Measurements from ENCODE around the gene TDG.
"Not testable (repeated sequence)": the region's sequence is repeated elsewhere in the genome, so short reads cannot be mapped to it uniquely, and the experiment has no call there.

Gene TDG

GRCh38 chr12:103962493-103962892 is 3.2 kb upstream of the TDG start:
- DNase-seq: no peak

- DNase-seq: no peak
Observed at GRCh38 chr12:103964805-103965204, 867 bp upstream of the TDG start.

GRCh38 chr12:103965255-103965589 is 450 bp upstream of the TDG start:
- DNase-seq: no peak

DNA sequence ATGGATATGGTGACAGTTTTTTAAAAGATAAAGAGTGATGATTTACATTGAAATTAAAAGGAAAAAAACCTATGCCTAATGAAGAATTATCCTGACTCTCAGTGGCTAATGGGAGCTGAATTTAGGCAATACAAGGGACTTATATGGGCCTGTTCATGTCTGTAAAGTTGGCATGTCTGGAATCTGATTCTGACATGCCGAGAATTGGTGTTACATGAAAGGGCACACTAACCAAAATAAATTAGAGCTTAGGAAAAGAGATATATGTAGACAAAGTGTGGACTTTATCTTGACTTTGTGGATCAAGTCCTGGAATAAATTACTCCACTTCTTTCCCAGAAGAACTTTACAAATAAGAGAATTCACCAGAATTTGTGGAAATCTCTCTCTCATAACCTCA is 1.1 kb downstream of the TDG start:
- DNase-seq: no peak

- no peak for DNase-seq
Observed at GRCh38 chr12:103969391-103969790, 3.7 kb downstream of the TDG start.

- DNase-seq: no peak
Observed at GRCh38 chr12:103973909-103974308, 8.2 kb downstream of the TDG start.

DNA sequence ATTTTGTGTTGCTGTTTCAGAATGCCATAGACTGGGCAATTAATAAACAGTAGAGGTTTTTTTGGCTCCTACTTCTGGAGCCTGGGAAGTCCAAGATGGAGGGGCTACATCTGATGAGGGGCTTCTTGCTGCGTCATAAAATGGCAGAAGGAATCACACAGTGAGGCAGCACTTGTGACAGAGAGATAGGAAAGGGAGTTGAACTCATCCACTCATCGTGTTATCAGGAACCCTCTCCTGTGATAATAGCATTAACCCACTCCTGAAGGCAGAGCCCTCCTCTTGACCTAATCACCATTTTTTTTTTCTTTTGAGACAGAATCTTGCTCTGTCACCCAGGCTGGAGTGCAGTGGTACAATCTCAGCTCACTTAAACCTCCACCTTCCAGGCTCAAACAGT is 9.7 kb downstream of the TDG start:
- DNase-seq: no peak

DNA sequence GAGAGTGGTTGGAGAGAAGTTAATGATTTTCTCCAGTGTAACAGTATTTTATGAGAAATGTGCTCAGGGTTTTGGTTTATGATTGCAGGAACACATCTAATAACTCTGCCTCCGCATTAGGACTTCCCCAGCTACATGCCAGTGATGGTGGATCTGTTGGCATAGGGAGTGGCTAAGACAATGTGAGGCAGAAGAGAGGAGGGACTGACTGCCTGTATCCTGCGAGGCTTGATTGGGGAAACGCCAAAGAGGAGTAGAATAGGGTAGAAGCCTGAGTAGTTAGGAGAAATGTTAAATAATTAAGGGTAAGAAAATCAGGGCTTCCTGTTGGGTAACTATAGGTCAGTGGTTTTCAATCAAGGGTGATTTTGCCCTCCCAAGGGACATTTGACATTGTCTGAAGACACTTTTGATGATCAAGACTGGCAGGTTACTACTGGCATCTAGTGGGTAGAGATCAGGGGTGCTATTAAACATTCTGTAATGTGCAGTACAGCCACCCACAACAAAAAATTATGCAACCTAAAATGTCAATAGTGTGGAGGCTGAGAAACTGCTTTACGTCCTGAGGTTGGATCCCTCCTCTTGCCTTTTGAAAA is 12.8 kb downstream of the TDG start:
- DNase-seq: no peak

DNA sequence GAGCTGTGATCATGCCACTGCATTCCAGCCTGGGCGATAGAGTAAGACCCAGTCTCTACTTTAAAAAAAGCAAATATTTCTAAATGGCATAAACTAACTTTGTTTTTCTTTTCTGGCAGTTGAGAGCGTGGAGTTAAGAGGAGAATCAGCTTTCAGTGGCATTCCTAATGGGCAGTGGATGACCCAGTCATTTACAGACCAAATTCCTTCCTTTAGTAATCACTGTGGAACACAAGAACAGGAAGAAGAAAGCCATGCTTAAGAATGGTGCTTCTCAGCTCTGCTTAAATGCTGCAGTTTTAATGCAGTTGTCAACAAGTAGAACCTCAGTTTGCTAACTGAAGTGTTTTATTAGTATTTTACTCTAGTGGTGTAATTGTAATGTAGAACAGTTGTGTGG is 21.2 kb downstream of the TDG start:
- DNase-seq: no peak

GRCh38 chr12:103994235-103994634 is 28.6 kb downstream of the TDG start:
- peak; percentile 94 for DNase-seq

- no peak for DNase-seq
Observed at GRCh38 chr12:103996595-103996994, 30.9 kb downstream of the TDG start.

DNA sequence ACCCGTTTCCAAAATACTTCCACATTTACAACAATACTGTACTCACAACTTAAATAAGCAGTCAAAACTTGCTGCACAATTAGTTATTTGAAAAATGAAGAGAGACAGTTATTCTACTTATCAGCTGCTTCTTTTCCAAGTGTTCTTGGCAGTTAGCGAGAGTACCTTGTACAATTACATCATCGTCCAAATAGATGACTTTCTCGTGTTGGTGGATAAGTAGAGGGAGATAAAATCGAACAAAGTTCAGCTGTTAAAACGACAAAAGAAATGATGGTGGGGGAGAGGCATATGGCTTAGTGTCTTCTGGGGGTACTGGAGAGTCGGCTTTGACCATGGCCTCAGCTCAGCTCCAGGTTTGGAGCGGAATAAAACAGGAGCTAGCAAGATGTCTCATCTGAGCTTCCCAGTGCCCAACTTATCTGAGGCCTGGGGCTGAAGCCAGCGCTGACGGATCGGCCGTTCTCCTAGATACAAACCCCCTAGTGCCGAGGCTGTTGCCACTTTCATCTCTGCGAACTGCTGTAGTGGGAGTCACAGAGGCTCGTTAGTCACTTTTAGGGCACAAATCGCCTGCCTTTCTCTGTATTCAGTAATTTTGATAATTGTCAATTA is 31.7 kb downstream of the TDG start:
- DNase-seq: no peak

DNA sequence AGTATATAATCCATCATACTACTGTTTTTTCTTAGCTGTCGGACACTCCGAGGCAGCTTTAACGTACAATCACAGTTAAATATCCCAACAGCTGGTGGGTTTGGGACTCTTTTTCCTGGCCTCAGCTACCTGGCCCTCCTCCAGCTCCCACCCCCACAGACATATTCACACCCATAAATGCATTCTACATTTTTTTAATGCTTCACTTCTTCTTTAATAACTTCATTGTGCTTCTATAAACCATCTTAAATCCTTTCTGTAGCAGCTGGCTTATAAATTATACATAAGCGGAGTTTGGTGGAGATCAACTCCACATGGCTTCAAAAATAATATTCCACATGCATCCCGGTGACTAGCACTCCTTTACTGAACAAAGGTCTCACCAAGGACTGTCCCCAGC is 33.3 kb downstream of the TDG start:
- no peak for DNase-seq

DNA sequence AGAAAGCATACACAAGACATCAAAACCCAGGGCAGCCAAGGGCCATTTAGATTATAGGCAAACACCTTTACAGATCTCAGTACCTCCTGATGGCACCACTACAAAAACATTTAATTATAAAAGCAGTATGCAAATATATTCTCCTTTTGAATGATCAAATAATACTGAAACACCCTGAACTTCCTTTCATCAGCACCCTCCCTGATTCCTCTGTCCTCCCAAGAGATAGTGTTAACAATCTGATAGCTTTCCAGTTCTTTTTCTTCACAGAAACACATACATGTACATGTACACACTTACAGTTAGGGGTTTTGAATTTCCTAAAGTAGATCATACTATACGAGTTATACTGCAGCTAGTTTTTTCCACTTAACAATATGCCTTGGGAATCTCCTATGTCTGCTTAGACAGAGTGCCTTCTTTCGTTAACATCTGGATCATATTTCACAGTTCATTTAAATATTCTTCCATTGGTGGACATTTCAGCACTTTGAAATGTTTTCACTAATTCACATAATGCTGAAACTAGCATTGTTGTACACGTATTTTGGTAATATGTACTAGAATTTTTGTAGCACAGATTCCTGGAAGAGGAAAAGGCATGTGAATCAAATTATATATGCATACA is 35.2 kb downstream of the TDG start:
- no peak for DNase-seq

DNA sequence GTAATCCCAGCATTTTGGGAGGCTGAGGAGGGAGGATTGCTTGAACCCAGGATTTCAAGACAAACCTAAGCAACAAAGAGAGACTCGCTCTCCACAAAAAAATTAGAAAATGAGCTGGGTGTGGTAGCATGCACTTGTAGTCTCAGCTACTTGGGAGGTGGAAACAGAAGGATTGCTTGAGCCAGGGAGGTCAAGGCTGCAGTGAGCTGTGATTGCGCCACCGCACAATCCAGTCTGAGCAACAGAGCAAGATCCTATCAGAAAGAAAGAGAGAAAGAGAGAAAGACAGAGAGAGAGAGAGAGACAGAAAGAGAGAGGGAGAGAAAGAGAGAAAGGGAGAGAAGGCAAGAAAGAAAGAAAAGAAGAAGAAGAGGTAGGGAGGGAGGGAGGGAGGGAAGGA is 37.0 kb downstream of the TDG start:
- no peak for DNase-seq

GRCh38 chr12:104003596-104003995 is 37.9 kb downstream of the TDG start:
- no peak for DNase-seq

DNA sequence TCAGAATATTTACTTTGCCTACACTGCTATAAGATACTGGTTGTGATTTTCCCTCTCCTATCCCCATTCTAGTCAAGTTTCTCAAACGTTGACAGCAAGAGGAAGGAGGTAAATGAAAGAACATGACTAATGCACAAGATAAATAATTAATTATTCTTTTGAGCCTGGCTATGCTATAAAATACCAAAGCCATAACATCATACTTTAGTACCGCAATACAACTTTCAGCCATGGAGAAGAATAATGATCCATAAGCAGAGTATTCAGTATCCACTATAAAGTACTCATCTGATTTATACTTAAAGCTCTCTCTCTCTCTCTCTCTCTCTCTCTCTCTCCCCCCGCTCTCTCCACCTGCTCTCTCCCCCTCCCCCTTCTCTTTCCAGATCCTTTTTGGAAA is 41.3 kb downstream of the TDG start:
- DNase-seq: no peak

DNA sequence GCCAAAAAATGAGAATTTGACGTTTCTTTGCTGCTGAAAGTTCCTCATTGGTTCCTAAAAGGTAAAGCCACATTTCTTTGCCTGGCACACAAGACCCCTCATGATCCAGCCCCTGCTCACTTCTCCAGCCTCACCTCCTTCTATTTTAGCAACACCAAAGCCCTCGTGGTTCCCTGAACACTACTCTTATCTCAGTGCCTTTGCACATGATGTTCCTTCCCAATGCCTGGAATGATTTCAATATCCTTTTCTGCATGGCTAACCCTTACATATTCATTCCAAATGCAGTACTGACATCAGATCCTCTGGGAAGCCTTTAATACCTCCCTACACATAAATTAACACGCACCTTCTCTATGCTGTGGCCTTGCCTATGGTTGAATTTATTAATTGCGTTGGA is 44.4 kb downstream of the TDG start:
- DNase-seq: no peak

GRCh38 chr12:104010606-104011169 is 45.0 kb downstream of the TDG start:
- DNase-seq: no peak

DNA sequence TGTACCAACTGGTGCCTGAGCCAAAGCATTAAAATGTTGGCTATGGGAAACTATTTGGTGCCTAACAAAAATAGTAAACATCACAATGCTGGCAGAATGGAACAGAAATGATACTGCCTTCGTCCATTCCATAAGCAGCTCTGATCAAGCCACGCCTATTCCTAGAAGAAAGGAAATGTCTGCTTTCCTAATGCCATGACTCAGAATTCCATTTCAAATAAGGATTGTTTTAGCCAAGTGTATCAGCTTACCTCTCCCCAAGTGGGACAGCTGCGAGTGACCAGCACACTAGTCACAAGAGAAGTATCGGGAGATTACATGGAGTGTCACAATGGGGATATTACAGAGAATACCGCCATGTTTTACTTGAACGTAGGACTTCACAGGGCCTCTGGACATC is 45.6 kb downstream of the TDG start:
- DNase-seq: no peak

- DNase-seq: no peak
Observed at GRCh38 chr12:104012331-104012730, 46.7 kb downstream of the TDG start.

GRCh38 chr12:104021862-104022261 is 56.2 kb downstream of the TDG start:
- not testable (repeated sequence) for DNase-seq

GRCh38 chr12:104022786-104023185 is 57.1 kb downstream of the TDG start:
- DNase-seq: no peak

- no peak for DNase-seq
Observed at GRCh38 chr12:104023710-104024109, 58.0 kb downstream of the TDG start.

- no peak for DNase-seq
Observed at GRCh38 chr12:104024348-104024747, 58.7 kb downstream of the TDG start.

Data from NCI-H2029 (cell line).